Measurements from ENCODE around the gene WIZ.
"Not testable (repeated sequence)": the region's sequence is repeated elsewhere in the genome, so short reads cannot be mapped to it uniquely, and the experiment has no call there.

WIZ gene

GRCh38 chr19:15403151-15403531 lies 46.6 kb downstream of the WIZ start:
- DNase-seq: no peak

GRCh38 chr19:15402411-15403150 lies 47.2 kb downstream of the WIZ start:
- no peak for DNase-seq

- no peak for DNase-seq
Measured at GRCh38 chr19:15401397-15401710, 48.4 kb downstream of the WIZ start.

GRCh38 chr19:15400521-15401396 lies 49.0 kb downstream of the WIZ start:
- DNase-seq: no peak

- DNase-seq: no peak
Measured at GRCh38 chr19:15399635-15400034, 50.1 kb downstream of the WIZ start.

GRCh38 chr19:15399234-15399515 lies 50.6 kb downstream of the WIZ start:
- DNase-seq: no peak

- DNase-seq: no peak
Measured at GRCh38 chr19:15398501-15399233, 51.1 kb downstream of the WIZ start.

GRCh38 chr19:15397782-15398181 lies 52.0 kb downstream of the WIZ start:
- no peak for DNase-seq

- no peak for DNase-seq
Measured at GRCh38 chr19:15397236-15397635, 52.5 kb downstream of the WIZ start.

GRCh38 chr19:15396436-15396835 lies 53.3 kb downstream of the WIZ start:
- DNase-seq: no peak

- DNase-seq: not testable (repeated sequence)
Measured at GRCh38 chr19:15395251-15395650, 54.5 kb downstream of the WIZ start.

- DNase-seq: no peak
Measured at GRCh38 chr19:15394426-15394825, 55.3 kb downstream of the WIZ start.

- DNase-seq: no peak
Measured at GRCh38 chr19:15393963-15394362, 55.8 kb downstream of the WIZ start.

- DNase-seq: no peak
Measured at GRCh38 chr19:15390814-15391213, 58.9 kb downstream of the WIZ start.

GRCh38 chr19:15381864-15382263 lies 67.9 kb downstream of the WIZ start:
- no peak for DNase-seq

GRCh38 chr19:15381429-15381828 lies 68.3 kb downstream of the WIZ start:
- DNase-seq: no peak

- DNase-seq: no peak
Measured at GRCh38 chr19:15379999-15380647, 69.6 kb downstream of the WIZ start.

- DNase-seq: peak; percentile 91 to 92
Measured at GRCh38 chr19:15379083-15379998, 70.4 kb downstream of the WIZ start, which contains the start of gene AKAP8. Gene AKAP8, minus strand, starts transcription at chr19:15379787. Its CDS starts 56 bp downstream, at chr19:15379731.

- DNase-seq: peak; percentile 35 to 46
Measured at GRCh38 chr19:15378534-15379082, 71.1 kb downstream of the WIZ start.

GRCh38 chr19:15374796-15375440 lies 74.8 kb downstream of the WIZ start:
- DNase-seq: no peak

- no peak for DNase-seq
Measured at GRCh38 chr19:15374105-15374651, 75.6 kb downstream of the WIZ start.
